Activated T-cell treated with anti-CD3 and anti-CD28 coated beads for 4 hours (primary cell): ENCODE results near the gene GUCA2A.

Experiments
- DNase-seq: peaks from one replicate; pipeline ENCODE4 v3.0.0-alpha.2; 2020

Gene GUCA2A

DNA sequence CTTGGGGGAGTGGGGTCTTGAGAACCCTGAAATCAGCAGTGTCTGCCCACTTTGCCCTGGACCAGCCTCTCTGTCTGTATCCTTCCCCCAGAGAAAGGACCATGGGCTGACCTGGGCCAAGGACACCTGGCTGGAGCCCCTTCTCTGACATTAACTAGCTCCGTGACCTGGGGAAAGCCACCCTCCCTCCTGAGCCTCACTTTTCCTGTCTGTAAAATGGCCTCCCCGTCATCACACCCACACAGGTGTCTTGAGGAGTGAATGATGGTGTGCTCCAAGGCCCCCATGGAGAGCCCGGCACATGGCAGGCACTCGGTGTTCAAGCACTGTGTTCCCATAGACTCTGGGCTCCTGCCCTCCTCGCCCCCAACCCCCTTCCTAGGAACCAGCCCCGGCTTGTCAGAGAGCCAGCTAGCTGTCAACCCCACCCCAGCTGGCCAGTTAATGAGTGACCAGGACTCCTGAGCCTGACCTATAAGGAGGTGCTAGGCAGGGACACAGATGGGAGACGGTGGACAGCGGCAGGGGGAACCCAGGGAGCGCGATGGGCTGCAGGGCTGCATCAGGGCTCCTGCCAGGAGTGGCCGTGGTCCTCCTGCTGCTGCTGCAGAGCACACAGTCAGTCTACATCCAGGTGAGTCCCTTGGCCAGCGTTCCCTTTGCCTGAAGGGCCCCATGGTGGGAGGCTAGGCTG is 11.5 kb downstream of the GUCA2A start, which contains the start of gene GUCA2B:
GUCA2B (plus strand) TSS at position 504 of the 694 bp plus-strand sequence; CDS start at position 545, 41 bp downstream.
- DNase-seq = no peak

DNA sequence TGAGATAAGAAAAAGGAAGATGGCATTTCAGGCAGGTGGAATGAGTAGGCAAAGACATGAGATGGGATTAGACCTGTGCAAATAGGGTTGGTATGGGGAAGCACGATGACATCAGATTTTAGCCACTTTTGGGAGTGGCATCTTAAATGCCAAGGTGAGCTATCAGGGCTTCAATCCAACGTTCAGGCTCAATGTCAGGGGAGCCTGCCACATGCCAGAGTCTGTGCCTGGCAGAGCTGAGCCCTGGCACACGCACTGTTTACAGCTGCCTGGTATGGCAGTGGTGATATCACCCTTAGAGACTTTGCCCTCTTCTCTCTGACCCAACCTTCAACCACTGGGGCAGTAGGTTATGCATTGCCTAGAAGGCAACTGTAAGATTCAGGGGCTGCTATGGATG is 12.4 kb downstream of the GUCA2A start:
- DNase-seq = no peak

DNA sequence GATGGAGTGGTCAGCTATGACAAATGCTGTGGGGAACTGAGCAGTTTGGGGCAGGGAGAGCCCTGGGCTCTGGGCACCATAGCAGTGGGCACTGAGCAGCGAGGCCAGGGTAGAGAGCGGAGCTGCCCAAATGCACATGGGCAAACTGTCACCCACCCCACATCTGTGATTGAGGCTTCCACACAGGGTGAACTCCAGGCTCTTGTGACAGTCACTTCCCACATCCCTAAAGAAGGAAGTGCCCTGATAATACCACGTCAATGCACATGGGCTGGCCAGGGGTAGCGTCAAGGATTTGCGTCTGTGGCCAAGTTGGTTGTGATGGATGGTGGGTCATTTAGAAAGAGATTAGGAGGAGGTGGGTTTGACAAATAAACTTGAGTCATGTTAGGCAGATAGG is 13.9 kb downstream of the GUCA2A start:
- DNase-seq = no peak

DNA sequence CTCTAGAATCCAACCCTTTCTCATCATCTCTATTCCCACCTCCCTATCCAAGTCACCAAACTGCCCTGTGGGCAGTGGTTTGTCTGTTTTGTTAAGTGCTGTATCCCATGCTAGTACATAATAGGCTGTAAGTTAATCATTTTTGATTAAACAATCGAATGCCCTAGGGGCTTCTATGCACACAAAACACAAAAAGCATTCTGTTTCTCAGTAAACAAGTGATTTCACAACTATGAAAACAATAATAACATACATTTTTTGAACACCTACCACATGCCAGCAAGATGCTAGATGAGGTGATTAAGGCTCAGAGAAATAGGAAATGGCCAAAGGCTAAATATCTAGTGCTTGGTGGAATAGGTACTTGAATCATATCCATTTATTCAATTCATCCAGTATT is 16.4 kb downstream of the GUCA2A start:
- DNase-seq = no peak

DNA sequence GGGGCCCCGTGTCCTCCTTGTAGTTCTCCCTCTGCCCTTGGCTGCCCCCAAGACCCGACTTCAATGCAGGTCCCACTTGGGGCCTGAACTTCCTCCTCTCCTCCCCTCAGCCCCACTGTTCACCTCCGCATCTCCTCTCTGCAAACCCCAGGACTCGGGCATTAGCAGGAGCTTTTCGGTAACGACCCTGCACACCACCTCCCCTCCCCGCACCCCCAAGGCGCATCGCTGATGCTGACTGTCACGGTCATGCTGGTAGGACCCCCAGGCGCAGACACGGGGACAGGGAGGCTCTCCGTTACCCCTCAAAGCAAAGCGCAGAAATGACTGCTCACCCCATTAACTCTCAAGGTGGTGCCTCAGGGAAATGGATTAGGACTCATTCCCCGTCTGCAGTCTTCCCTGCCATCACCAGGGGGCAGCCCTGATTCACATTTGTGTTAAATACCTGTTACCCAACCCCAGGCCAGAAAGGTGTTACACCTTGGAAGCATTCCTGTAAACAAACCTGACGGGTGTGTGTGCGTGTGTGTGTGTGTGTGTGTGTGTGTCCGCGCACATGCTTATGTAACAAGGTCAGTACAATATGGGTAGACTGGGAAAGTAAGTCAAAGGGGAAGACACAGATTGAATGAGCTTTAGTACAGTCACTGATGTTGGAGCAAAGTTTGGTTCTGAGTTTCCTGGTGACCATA is 17.8 kb downstream of the GUCA2A start:
- peak; percentile 65 for DNase-seq

DNA sequence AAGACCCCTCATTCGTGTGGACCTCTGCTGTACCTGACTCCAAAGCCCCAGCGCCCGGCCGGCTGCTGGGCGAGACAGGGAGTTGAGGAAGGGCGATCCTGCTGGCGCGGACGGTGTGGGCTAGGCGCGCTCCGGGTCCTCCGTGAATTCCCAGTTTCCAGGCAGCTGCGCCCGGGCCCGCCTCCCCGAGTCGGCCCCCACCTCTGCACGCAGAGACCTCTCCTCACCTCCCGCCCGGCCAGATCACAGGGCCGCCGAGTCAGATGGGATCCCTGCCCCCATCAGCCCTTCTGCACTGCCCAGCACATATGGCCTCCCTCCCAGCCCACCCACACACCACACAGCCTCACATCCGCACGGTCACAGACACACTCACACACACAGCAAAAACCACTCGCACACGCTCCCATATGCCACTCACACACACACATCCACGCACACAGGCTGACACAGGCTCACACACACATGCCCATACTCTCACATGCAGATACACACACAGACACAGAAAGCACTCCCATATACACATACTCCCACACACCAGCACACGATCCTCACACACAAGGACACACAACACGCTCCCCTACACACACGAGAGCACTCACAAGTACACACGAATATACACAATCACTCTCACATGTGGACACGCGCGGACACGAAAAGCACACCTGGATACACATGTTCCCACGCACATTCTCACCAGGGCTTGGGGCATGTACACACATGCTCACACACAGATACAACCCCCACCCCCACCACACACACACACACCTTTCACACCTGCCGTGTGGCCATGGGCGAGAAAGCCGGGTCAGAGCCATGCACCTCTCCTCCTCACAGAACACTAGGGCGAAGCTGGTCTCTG is 18.6 kb downstream of the GUCA2A start:
- no peak for DNase-seq

DNA sequence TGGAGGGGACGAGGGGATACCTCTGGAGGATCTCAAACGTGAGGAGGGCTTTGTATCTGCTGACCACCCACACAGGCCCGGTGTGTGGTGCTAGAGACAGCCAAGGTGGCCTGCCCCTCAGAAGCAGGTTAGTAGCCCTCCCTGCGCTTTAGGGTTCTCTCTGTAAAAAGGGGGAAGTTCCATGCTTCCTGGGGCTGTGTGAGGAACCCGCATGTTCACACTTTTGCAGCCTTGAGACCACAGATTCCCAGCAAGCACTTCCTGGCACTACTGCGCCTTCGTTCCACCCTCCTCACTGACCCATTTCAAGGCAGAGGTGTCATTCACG is 19.2 kb downstream of the GUCA2A start:
- no peak for DNase-seq

DNA sequence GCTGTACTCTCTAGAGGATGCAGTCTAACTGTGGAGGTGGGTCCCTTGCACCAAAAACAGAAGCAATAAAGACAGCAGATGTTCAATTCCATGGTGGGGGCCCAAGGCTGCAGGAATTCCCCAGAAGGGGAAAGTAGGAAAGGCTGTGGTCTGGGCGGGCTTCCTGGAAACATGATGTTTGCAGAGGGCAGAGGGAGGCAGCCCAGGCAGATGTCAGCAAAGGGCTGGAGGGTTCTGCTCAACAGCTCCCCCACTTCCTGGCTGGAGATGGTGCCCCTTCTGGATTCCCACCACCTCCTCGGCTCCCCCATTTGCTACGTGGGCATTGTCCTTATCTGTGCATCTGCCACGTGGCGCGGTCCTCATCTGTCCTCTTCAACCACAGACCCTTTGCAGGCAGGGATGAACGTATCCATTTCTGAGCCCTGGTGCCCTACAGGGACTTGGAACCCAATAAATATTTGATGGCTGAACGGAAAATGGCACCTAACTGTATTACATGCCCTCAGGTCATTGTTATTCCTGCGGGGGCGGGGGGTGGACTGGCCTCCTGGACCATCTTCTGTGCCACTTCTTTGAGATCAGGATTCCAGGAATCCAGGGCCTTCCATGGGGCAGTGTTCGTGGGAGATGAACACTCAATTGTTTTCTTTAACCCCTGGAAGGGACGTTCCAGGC is 19.7 kb downstream of the GUCA2A start:
- no peak for DNase-seq

DNA sequence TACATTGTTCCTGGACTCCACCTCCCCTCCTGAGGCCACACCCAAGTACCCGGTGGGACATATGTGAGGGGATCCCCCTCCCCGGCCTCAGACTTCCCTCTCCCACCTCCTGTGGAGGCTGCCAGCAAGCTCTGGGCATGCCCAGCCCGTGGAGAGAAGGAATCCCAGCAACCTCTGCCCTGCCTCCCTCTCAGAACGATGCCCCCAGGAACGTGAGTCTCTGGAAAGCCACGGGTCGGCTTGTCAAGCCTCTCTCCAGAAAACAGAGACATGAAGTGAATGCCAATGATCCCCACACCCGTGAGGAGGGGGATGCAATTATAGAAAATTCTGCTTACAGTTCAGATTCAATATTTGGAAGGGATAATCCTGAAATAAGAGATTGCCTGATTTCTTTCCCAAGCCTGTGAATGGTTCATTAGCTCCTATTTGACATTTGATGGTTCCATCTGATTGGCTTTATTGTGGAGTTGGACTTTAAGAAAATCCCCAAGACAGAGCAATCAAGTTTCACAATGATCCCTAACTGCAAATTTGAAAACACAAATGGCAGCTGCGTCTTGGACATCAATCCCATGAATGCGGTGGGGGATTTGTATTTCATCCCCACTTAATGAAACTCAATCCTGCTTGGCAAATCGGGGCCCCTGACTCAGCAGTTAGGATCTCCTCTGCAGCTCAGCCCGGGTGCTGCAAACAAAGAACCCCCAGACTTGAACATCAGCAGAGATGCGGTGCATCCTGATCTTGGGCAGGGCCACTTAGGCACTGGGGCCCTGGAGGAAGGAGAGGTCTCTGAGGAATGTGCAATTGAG is 20.4 kb downstream of the GUCA2A start:
- no peak for DNase-seq

DNA sequence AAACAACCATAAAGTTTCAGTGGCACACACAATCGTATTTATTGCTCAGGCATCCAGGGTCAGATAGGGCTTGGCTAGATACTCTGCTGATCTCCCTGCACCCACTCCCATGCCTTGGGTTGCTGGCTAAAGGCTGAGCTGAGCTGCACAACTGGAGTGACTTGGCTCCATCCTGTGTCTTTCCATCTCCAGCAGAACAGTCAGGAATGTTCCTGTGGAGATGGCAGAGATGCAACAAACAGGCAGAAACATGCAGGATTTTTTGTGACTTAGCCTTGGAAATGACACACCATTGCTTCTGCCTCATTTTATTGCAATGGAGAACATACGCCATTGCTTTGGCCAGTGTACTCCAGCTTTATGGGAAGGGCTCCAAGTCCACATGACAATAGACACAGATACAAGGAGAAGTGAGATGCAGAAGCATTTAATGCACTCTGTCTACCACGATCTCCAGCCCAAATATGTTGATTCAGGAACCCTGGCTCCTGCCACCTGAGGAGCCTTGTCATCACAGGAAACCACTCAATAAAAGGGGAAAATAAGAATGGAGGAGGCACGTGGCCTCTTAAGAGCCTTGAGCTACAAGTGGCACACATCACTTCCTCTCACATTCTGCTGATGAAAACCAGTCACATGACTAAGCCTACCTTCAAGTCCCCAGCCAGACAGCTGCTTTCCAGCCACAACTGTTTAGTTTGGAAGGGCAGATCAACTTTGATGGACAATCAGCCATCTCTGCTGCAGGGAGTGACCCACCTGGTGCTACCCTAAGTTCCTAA is 21.5 kb downstream of the GUCA2A start:
- no peak for DNase-seq

DNA sequence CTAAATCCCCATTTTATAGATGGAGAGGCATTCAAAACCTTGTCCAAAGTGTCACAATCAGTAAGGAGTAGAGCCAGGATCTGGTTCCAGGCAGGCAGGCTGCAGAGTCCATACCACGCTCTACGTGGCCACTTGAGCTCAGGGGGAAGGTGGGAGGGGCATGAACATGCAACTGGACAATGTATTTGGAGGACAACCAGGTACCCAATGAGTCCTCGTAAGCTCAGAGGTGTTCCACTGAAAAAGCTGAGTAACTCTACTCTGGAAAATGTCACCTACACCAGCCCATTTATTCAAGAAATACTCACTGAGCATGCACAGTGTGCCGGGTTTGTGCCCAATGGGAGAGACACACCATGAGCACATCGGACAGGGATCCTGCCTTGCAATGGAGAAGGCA is 22.6 kb downstream of the GUCA2A start:
- DNase-seq = no peak

DNA sequence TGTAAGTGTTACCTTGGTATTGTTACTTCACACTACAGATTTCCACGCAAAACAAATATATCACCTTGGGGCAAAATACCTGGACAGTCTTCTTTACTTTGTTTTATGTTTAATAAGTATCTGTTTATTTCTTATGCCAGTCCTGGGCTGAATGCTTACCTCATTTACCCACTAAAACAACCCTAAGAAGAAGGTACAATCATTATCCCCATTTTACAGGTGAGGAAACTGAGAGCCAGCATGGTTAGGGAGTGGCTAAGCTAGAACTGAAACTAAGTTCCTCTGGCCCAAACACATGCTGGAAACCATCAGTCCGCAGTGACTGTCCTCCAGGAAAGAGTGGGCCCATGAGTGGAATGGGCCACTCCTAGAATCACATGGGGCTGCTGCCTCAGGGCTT is 24.4 kb downstream of the GUCA2A start:
- no peak for DNase-seq

DNA sequence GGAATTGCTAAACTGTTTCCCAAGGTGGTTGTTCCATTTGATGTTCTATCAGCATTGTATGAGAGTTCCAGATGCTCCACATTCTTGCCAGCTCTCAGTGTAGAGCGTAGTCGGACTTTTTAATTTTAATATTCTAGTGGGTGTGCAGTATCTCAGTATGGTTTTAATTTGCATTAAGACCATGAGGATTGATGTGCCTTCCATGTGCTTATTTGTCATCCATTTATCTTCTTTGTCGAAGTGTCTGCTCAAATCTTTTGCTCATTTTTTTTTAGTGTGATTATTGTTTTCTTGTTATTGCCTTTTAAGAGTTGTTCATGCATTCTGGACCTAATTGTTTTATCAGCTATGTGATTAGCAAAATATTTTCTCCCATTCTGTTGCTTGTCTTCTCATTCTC is 25.1 kb downstream of the GUCA2A start:
- no peak for DNase-seq

DNA sequence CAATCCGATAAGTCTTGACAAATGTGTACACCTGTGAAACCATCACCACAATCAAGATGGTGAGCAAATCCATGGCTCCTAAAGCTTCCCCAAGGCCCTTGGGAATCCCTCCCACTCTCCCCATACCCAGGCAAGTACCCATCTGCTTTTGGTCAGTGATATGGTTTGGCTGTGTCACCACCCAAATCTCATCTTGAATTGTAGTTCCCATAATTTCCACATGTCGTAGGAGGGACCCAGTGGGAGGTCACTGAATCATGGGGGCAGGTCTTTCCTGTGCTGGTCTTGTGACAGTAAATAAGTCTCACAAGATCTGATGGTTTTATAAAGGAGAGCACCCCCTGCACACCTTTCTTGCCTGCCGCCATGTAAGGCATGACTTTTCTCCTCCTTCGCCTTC is 26.0 kb downstream of the GUCA2A start:
- DNase-seq = no peak

DNA sequence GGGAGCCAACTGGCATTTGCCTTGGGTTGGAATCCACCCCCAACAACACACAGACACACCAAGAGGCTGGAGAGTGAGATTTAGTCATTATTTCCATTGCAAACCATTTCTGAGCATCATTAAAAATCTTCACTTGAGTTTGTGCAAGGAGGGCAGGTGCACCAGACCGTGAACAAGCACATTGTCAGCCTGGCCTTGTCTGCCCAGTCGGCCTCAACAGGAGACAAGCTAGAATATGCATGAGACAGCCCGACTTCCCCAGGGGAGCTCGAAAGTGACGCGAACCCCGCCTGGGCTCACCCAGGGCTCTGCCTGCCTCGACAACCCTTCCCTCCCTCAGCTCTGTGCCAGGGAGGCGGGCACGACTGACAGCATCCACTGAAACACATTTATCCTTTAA is 26.8 kb downstream of the GUCA2A start:
- no peak for DNase-seq

DNA sequence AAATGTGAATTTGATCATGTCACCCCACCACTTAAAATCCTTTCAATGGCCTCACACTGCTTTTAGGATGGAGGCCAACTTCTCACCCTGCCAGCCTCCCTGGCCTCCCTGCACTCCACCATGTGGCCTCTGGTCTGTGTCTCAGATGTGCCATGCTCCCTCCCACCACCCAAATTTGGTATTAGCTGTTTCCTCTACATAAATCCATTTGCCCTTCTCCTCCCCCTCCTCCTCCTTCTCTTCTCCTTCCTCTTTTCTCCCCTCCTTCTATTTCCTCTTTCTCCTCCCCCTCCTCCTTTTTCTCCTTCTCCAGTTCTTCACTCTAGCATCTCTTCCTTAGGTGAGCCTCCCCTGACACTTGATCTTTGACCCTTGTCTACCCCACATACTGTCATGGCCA is 28.1 kb downstream of the GUCA2A start:
- no peak for DNase-seq

DNA sequence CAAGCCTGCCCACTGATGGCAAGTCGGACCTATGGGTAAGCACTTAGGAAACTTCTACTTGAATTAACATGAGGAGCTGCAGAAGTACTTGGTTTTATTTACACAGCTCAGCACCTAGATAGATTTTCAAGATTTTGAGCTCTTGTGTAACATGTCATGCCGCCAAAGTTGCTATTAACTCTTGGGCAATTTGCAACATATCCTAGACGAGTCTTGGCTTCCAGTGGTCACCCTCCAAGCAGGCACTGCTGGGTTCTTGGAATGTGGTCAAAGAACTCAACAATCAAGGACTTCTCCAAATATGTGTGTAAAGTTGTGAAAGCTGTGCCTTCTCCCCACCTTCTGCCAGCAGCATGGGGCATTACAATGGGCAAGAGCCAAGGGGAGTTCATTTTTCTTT is 29.1 kb downstream of the GUCA2A start:
- DNase-seq = no peak

DNA sequence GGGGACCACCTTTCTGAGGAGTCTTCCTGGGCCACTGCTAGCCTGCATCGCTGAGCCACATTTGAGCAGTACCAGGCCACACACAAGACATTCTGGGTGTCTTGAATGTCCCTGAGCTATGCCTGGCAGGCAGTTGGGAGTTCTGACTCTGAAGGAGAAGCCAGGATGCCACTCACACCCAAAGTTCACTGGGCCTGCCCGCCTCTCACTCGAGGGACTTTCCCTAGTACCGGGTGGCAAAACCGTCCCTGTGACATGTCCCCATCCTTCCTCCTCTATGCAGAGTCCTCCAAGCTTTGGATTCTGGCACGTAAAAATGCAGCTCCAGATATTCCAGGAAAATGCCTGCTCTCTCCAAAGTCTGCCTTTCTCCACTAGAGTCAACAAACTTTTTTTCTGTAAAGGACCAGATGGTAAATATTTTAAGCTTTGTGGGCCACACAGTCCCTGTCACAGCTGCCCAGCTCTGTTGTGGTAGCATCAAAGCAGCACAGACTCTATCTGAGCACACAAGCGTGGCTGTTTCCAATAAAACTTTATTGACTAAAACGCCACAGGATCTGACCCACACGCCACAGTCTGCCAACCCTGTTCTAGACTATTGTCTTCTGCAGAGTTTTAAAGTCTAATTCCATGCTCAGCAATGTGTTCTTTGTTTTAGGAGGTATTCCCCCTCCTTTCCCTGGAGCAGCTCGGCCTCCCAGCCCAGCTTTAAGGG is 30.6 kb downstream of the GUCA2A start:
- no peak for DNase-seq

DNA sequence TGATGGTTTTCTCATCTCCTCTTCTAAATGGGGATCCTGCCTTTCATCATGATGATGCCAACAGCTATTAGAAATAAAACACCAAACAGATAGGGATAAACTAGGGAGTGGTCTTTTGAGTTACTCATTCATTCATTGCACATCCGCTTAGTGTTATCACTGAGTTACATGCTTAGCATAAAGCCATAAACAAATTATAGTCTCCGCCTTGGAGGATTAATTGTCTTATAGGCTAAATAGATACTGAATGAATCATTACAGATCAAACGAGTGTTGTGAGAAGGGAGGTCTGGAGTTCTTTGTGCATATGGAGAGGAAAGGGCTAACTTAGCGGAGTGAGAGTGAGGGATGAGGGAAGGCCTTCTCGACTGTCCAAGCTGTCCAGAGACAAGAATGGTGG is 31.2 kb downstream of the GUCA2A start:
- DNase-seq = no peak

DNA sequence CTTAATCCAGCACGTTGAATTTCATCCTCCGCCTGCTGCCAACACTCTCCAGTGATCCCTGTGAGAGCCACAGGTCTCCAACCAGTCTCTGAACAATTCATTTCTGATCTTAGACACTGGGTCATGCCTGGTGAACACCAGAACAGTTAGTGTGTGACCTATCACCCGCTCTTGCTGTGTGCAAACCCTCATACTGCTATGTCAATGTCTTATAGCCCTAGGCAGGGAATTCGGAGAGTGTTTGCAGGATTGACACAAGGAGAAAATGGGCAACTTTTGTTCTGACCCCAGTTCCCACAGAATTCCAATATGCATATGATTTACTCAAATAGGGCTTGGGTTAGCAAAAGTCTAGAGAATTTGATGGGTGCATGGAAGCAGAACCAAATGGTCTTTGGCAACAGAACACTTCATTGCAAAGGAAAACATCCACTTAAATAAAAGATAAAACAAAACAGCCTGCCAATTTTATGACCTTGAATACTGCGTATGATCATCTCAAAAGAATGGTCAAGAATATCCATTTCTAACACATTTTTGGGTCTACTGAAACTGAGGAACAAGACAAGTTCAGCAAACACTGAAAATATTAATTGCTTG is 34.4 kb downstream of the GUCA2A start:
- no peak for DNase-seq

DNA sequence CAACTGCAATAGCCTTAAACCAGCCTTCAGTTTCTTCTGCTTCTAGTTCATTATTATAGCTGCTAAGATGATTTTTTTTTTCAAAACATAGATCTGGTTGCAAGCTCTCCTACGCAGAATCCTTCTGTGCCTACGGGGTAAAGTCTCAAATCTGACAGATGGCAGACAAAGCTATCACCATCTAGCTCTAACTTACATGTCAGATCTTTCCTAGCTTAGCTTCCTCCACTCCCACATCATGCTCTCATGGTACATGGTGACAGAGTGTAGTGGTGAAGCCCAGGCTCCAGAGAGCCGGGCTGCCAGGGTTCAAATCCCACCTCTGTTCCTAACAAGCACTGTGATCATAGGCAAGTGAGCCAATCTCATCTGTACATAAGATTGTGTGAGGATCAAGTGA is 35.6 kb downstream of the GUCA2A start:
- DNase-seq = no peak
